SK-N-SH (cell line): ENCODE data around the gene LSM4. TPM values are rescaled to one million over a fixed set of nuclear protein-coding genes. Genes with fewer than 3 reads are reported as not detected.

Experiments
- CTCF ChIA-PET: fragments of 300-600, 350-600 bp; formaldehyde crosslinking; extraction: SDS; loops from one replicate; lab custom pipeline; 2021; lab: Yijun Ruan, JAX
- POLR2A ChIA-PET: fragments of 350-600 bp; sonication (Branson Sonifier 250); formaldehyde crosslinking; extraction: SDS; loops from one replicate; lab custom pipeline; 2020; ENCODE audit warnings: antibody characterized with exemption, inconsistent platforms; lab: Yijun Ruan, JAX
- DNase-seq: peaks from one replicate; pipeline ENCODE4 v3.0.0; 2012
- H2AFZ ChIP-seq: fragments of 200-600 bp; sonication (generic); 2 replicates; pipeline ENCODE4 v1.8.1; 2016; ENCODE audit warnings: antibody characterized with exemption, mild to moderate bottlenecking, low read depth
- H3F3A ChIP-seq: fragments of 200-600 bp; sonication (generic); replicated peaks from 2 replicates; pipeline ENCODE3; 2016; ENCODE audit warnings: antibody characterized with exemption, mild to moderate bottlenecking; ENCODE audit not compliant: insufficient read depth
- H3K27ac ChIP-seq, 2 experiments: fragments of 200-500 bp in 1 of 2; fragments of 200-600 bp in 1 of 2; sonication (Bioruptor generic) in 1 of 2; sonication (generic), shearing (Covaris generic) in 1 of 2; 2 replicates each; pipeline versions ENCODE4 v1.5.1 to v1.6.1; 2014 to 2016; ENCODE audit warnings: low read depth in 2 of 2, inconsistent platforms in 1 of 2, low read length in 1 of 2, mild to moderate bottlenecking in 1 of 2, mixed read lengths in 1 of 2
- H3K27me3 ChIP-seq: fragments of 200-600 bp; sonication (generic), shearing (Covaris generic); 2 replicates; pipeline ENCODE4 v1.6.1; 2016; ENCODE audit warnings: mixed run types; ENCODE audit not compliant: insufficient read depth
- H3K36me3 ChIP-seq, 2 experiments: fragments of 200-500 bp in 1 of 2; fragments of 200-600 bp in 1 of 2; sonication (Bioruptor generic) in 1 of 2; sonication (generic) in 1 of 2; replicated peaks in 1 of 2; 2 replicates each; pipeline versions ENCODE3 to v1.5.1; 2014 to 2016; ENCODE audit warnings: low read length in 1 of 2, mild to moderate bottlenecking in 1 of 2; ENCODE audit not compliant: insufficient read depth in 2 of 2, control insufficient read depth in 1 of 2
- H3K4me1 ChIP-seq, 2 experiments: fragments of 200-500 bp in 1 of 2; fragments of 200-600 bp in 1 of 2; sonication (Bioruptor generic) in 1 of 2; sonication (generic), shearing (Covaris generic) in 1 of 2; 2 replicates each; pipeline versions ENCODE4 v1.5.1 to v1.6.1; 2014 to 2016; ENCODE audit warnings: low read depth in 1 of 2, low read length in 1 of 2, mixed run types in 1 of 2; ENCODE audit not compliant: insufficient read depth in 2 of 2, control insufficient read depth in 1 of 2
- H3K4me2 ChIP-seq: fragments of 200-600 bp; sonication (generic), shearing (Covaris generic); 2 replicates; pipeline ENCODE4 v1.6.1; 2017; ENCODE audit warnings: mixed run types
- H3K4me3 ChIP-seq, 2 experiments: fragments of 200-500 bp in 1 of 2; fragments of 200-600 bp in 1 of 2; sonication (Bioruptor generic) in 1 of 2; sonication (generic), shearing (Covaris generic) in 1 of 2; 2 replicates each; pipeline versions ENCODE4 v1.5.1 to v1.8.1; 2014 to 2016; ENCODE audit warnings: low read depth in 2 of 2, inconsistent platforms in 1 of 2, low read length in 1 of 2, mild to moderate bottlenecking in 1 of 2, mixed read lengths in 1 of 2, moderate library complexity in 1 of 2
- H3K79me2 ChIP-seq: fragments of 200-600 bp; sonication (generic); 2 replicates; pipeline ENCODE4 v1.8.1; 2017; ENCODE audit warnings: mild to moderate bottlenecking; ENCODE audit not compliant: insufficient read depth
- H3K9ac ChIP-seq: fragments of 200-600 bp; sonication (generic); 2 replicates; pipeline ENCODE4 v1.6.1; 2017; ENCODE audit warnings: mixed run types
- H3K9me2 ChIP-seq: fragments of 200-600 bp; sonication (generic); 2 replicates; pipeline ENCODE4 v1.6.1; 2017; ENCODE audit warnings: mixed run types
- H3K9me3 ChIP-seq: fragments of 200-600 bp; sonication (generic); 2 replicates; pipeline ENCODE4 v1.6.1; 2017; ENCODE audit warnings: mixed run types, mild to moderate bottlenecking, moderate library complexity
- H4K20me1 ChIP-seq: fragments of 200-600 bp; sonication (generic); 2 replicates; pipeline ENCODE4 v1.6.1; 2017; ENCODE audit warnings: mild to moderate bottlenecking, mixed run types; ENCODE audit not compliant: insufficient read depth
- CHD2 ChIP-seq: fragments of 150-350 bp; IDR thresholded peaks from 2 replicates; pipeline ENCODE4 v1.6.1; 2018; ENCODE audit warnings: low read length; ENCODE audit not compliant: partially characterized antibody
- ELF1 ChIP-seq: IDR thresholded peaks from 2 replicates; pipeline ENCODE4 v1.4.0; 2012
- FOSL2 ChIP-seq: IDR thresholded peaks from 2 replicates; pipeline ENCODE4 v1.4.0; 2012; ENCODE audit warnings: low read depth, mild to moderate bottlenecking, moderate library complexity, borderline replicate concordance
- FOXJ3 ChIP-seq: sonication (generic); formaldehyde crosslinking; IDR thresholded peaks from 2 replicates; pipeline ENCODE4 v1.5.1; 2020; ENCODE audit warnings: mild to moderate bottlenecking, missing genetic modification reagents
- FOXM1 ChIP-seq: IDR thresholded peaks from 2 replicates; pipeline ENCODE4 v1.4.0; 2012; ENCODE audit warnings: low read depth, mild to moderate bottlenecking
- GABPA ChIP-seq: IDR thresholded peaks from 2 replicates; pipeline ENCODE4 v1.4.0; 2012; ENCODE audit warnings: low read depth, mild to moderate bottlenecking
- JUND ChIP-seq: IDR thresholded peaks from 2 replicates; pipeline ENCODE4 v1.4.0; 2012
- MEF2A ChIP-seq: IDR thresholded peaks from 2 replicates; pipeline ENCODE4 v1.4.0; 2012; ENCODE audit warnings: low read depth, borderline replicate concordance
- MXI1 ChIP-seq: IDR thresholded peaks from 2 replicates; pipeline ENCODE4 v1.6.1; 2012; ENCODE audit warnings: mild to moderate bottlenecking, low read depth, low read length, improper control_type of control experiment
- NFIC ChIP-seq: IDR thresholded peaks from 2 replicates; pipeline ENCODE4 v1.4.0; 2012; ENCODE audit warnings: borderline replicate concordance
- NRF1 ChIP-seq: IDR thresholded peaks from 2 replicates; pipeline ENCODE4 v1.6.1; 2012; ENCODE audit warnings: low read depth, mild to moderate bottlenecking, low read length
- RCOR1 ChIP-seq: fragments of 150-350 bp; IDR thresholded peaks from 2 replicates; pipeline ENCODE4 v1.6.1; 2017; ENCODE audit warnings: antibody characterized with exemption, low read length
- RFX5 ChIP-seq: IDR thresholded peaks from 2 replicates; pipeline ENCODE4 v1.6.1; 2012; ENCODE audit warnings: mild to moderate bottlenecking, improper control_type of control experiment, low read length
- RXRA ChIP-seq: IDR thresholded peaks from 2 replicates; pipeline ENCODE4 v1.4.0; 2012; ENCODE audit warnings: low read depth, mild to moderate bottlenecking, borderline replicate concordance
- TAF1 ChIP-seq: IDR thresholded peaks from 2 replicates; pipeline ENCODE4 v1.6.1; 2012; ENCODE audit warnings: low read depth, mild to moderate bottlenecking, low read length, moderate library complexity, borderline replicate concordance
- TCF12 ChIP-seq: IDR thresholded peaks from 2 replicates; pipeline ENCODE4 v1.4.0; 2012
- TEAD4 ChIP-seq: IDR thresholded peaks from 2 replicates; pipeline ENCODE4 v1.4.0; 2012; ENCODE audit warnings: mild to moderate bottlenecking, borderline replicate concordance; ENCODE audit not compliant: insufficient read depth
- YY1 ChIP-seq: IDR thresholded peaks from 2 replicates; pipeline ENCODE4 v1.4.0; 2012; ENCODE audit warnings: low read depth, mild to moderate bottlenecking
- WGBS: methylation state at CpG from one replicate; pipeline ENCODE4 v1.1.6; 2017; ENCODE audit warnings: low lambda C conversion rate; 5-methylcytosine and 5-hydroxymethylcytosine counted together
- polyA plus RNA-seq, 3 experiments: library from polyadenylated mRNA; depleted of rRNA; stranded (reverse); fragments of >200 nt; gene quantifications; 2 replicates each; pipeline ENCODE4 v1.2.3, GENCODE V29; 2012
- TF ChIP-seq, protein P1 (sequence below): IDR thresholded peaks from 2 replicates; pipeline ENCODE4 v1.6.1; 2012; ENCODE audit warnings: mild to moderate bottlenecking, low read depth, low read length, moderate library complexity
- TF ChIP-seq, protein P2 (sequence below): IDR thresholded peaks from 2 replicates; pipeline ENCODE4 v1.4.0; 2012; ENCODE audit warnings: low read depth, borderline replicate concordance
- TF ChIP-seq, protein P3 (sequence below): IDR thresholded peaks from 2 replicates; pipeline ENCODE4; 2012
- TF ChIP-seq, protein P4 (sequence below): IDR thresholded peaks from 2 replicates; pipeline ENCODE4 v1.4.0; 2012; ENCODE audit warnings: low read depth
- TF ChIP-seq, protein P5 (sequence below): fragments of 150-350 bp; IDR thresholded peaks from 2 replicates; pipeline ENCODE4 v1.6.1; 2017; ENCODE audit warnings: antibody characterized with exemption, low read length, low read depth, borderline replicate concordance
- TF ChIP-seq, protein P6 (sequence below): fragments of 150-350 bp; IDR thresholded peaks from 2 replicates; pipeline ENCODE4 v1.6.1; 2016; ENCODE audit warnings: mild to moderate bottlenecking, low read depth, low read length

The LSM4 gene
- polyA plus RNA-seq, 1 of the 3 experiments (the other 2 are of a cell fraction), result 277 TPM

DNA sequence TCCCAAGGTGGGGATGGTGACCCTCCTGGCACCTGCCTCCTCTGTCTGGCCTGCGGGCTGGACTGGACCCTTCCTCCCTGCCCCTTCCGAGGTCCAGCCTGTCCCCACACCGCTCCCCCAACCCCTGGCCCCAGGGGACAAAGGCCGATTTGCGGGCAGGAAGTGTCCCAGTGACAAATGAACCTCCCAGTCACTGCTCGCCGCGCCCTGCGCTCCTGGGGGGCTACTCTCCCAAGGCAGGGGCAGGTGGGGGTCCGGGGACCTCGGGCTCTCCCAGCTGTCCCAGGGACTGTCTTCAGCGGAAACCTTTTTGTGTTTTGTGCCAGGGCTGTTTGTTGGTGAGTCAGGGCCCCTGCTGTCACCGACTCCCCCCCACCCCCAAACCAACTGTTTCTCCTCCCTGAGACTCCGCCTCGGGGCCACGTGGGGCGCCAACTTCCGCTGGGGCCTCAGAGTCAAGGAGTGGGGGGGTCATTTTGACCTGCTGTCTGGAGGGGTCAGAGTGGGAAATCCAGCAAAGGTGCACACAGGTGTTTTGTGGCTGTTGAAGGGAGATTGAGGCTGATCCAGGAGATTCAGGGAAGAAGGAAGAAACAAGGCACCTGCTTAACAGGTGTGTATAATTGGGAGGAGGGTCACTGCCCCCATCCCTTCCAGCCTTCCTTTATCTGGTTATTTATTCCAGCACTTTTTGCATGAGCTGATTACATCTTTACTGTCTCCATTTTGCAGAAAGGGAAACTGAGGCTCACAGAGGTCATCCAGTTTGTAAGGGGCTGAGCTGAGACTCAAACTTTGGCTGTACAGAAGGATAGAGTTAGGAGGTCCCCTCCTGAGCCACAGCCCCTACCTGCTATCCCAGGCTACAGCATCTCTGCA is 18.4 kb upstream of the LSM4 start:
- Histone ChIP-seq H3K36me3 (no peaks in the 10 kb centered on the region), H3K4me3 (peak overlapping the region; percentile 59 to 90), H3K9ac (peak overlapping the region; percentile 63), H2AFZ (peak overlapping the region; percentile 87), H3K79me2 (no peaks in the 10 kb centered on the region), H3K9me2 (no peaks in the 10 kb centered on the region), H3K4me1 (peaks cover 0 to 9% of the 10 kb centered on the region in 2 experiments; a peak in 1 of 4 replicates), H4K20me1 (no peaks in the 10 kb centered on the region), H3K27me3 (no peaks in the 10 kb centered on the region), H3F3A (peaks cover 4% of the 10 kb centered on the region), H3K9me3 (no peaks in the 10 kb centered on the region), H3K4me2 (peak overlapping the region; percentile 99), H3K27ac (no peak overlapping the region; a peak in 1 of 4 replicates)
- POLR2A ChIA-PET, result no interaction called here
- CTCF ChIA-PET, result interaction anchor here (1.4 to 5.3 kb wide), 11 partner anchors 9 to 72 kb away, joined by 3 to 45 read pairs (median 8); partner anchors contain the start of gene LSM4
- peak; percentile 70 for DNase-seq
- WGBS, result 3% methylated on average over 15 of the region's 18 CpGs
- TF ChIP-seq NFIC, result no peak
- TF ChIP-seq NRF1, result no peak
- TF ChIP-seq, protein P1, sequence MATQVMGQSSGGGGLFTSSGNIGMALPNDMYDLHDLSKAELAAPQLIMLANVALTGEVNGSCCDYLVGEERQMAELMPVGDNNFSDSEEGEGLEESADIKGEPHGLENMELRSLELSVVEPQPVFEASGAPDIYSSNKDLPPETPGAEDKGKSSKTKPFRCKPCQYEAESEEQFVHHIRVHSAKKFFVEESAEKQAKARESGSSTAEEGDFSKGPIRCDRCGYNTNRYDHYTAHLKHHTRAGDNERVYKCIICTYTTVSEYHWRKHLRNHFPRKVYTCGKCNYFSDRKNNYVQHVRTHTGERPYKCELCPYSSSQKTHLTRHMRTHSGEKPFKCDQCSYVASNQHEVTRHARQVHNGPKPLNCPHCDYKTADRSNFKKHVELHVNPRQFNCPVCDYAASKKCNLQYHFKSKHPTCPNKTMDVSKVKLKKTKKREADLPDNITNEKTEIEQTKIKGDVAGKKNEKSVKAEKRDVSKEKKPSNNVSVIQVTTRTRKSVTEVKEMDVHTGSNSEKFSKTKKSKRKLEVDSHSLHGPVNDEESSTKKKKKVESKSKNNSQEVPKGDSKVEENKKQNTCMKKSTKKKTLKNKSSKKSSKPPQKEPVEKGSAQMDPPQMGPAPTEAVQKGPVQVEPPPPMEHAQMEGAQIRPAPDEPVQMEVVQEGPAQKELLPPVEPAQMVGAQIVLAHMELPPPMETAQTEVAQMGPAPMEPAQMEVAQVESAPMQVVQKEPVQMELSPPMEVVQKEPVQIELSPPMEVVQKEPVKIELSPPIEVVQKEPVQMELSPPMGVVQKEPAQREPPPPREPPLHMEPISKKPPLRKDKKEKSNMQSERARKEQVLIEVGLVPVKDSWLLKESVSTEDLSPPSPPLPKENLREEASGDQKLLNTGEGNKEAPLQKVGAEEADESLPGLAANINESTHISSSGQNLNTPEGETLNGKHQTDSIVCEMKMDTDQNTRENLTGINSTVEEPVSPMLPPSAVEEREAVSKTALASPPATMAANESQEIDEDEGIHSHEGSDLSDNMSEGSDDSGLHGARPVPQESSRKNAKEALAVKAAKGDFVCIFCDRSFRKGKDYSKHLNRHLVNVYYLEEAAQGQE, result no peak
- TF ChIP-seq TAF1, result no peak
- TF ChIP-seq, protein P2, sequence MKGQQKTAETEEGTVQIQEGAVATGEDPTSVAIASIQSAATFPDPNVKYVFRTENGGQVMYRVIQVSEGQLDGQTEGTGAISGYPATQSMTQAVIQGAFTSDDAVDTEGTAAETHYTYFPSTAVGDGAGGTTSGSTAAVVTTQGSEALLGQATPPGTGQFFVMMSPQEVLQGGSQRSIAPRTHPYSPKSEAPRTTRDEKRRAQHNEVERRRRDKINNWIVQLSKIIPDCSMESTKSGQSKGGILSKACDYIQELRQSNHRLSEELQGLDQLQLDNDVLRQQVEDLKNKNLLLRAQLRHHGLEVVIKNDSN, result peak; percentile 87
- no peak for TF ChIP-seq FOXJ3 (CRISPR knock-in tag)
- no peak for TF ChIP-seq FOXM1
- TF ChIP-seq RXRA, result no peak
- TF ChIP-seq GABPA, result no peak
- TF ChIP-seq MEF2A, result no peak
- TF ChIP-seq ELF1, result no peak
- TF ChIP-seq, protein P3, sequence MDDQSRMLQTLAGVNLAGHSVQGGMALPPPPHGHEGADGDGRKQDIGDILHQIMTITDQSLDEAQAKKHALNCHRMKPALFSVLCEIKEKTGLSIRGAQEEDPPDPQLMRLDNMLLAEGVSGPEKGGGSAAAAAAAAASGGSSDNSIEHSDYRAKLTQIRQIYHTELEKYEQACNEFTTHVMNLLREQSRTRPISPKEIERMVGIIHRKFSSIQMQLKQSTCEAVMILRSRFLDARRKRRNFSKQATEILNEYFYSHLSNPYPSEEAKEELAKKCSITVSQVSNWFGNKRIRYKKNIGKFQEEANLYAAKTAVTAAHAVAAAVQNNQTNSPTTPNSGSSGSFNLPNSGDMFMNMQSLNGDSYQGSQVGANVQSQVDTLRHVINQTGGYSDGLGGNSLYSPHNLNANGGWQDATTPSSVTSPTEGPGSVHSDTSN, result no peak
- TF ChIP-seq TCF12, result no peak
- TF ChIP-seq, protein P4, sequence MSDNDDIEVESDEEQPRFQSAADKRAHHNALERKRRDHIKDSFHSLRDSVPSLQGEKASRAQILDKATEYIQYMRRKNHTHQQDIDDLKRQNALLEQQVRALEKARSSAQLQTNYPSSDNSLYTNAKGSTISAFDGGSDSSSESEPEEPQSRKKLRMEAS, result peak; percentile 69
- no peak for TF ChIP-seq CHD2
- no peak for TF ChIP-seq YY1
- no peak for TF ChIP-seq RCOR1
- no peak for TF ChIP-seq JUND
- TF ChIP-seq FOSL2, result no peak
- no peak for TF ChIP-seq TEAD4
- TF ChIP-seq MXI1, result 0 out of 2 replicates have a peak, but pooled peaks have one; percentile 18
- TF ChIP-seq, protein P5, sequence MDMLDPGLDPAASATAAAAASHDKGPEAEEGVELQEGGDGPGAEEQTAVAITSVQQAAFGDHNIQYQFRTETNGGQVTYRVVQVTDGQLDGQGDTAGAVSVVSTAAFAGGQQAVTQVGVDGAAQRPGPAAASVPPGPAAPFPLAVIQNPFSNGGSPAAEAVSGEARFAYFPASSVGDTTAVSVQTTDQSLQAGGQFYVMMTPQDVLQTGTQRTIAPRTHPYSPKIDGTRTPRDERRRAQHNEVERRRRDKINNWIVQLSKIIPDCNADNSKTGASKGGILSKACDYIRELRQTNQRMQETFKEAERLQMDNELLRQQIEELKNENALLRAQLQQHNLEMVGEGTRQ, result no peak
- no peak for TF ChIP-seq RFX5
- TF ChIP-seq, protein P6, sequence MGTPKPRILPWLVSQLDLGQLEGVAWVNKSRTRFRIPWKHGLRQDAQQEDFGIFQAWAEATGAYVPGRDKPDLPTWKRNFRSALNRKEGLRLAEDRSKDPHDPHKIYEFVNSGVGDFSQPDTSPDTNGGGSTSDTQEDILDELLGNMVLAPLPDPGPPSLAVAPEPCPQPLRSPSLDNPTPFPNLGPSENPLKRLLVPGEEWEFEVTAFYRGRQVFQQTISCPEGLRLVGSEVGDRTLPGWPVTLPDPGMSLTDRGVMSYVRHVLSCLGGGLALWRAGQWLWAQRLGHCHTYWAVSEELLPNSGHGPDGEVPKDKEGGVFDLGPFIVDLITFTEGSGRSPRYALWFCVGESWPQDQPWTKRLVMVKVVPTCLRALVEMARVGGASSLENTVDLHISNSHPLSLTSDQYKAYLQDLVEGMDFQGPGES, result no peak
